Hepatocyte (in vitro differentiated cells): Measurements from ENCODE around the gene C22orf23. TPM values are rescaled to one million over a fixed set of nuclear protein-coding genes. Genes with fewer than 3 reads are reported as not detected.

ENCODE experiments used
- DNase-seq: peaks from one replicate; pipeline ENCODE4 v3.0.0-alpha.2; 2016; ENCODE audit warnings: low spot score
- H2AFZ ChIP-seq: fragments of 200-600 bp; sonication (generic); 2 replicates; pipeline ENCODE4 v1.6.0; 2016; ENCODE audit warnings: antibody characterized with exemption, mild to moderate bottlenecking
- H3K27ac ChIP-seq: fragments of 200-600 bp; sonication (generic); 2 replicates; pipeline ENCODE4 v1.5.1; 2016; ENCODE audit warnings: mild to moderate bottlenecking
- H3K27me3 ChIP-seq: fragments of 200-600 bp; sonication (generic); 2 replicates; pipeline ENCODE4 v1.6.1; 2016
- H3K36me3 ChIP-seq: fragments of 200-600 bp; sonication (generic); replicated peaks from 2 replicates; pipeline ENCODE4 v1.5.1; 2016; ENCODE audit warnings: low read depth; ENCODE audit not compliant: insufficient read depth
- H3K4me1 ChIP-seq: fragments of 200-600 bp; sonication (generic); 2 replicates; pipeline ENCODE4 v1.5.1; 2016; ENCODE audit warnings: mild to moderate bottlenecking, moderate library complexity; ENCODE audit not compliant: insufficient read depth
- H3K4me2 ChIP-seq: fragments of 200-600 bp; sonication (generic); 2 replicates; pipeline ENCODE4 v1.6.0; 2016
- H3K4me3 ChIP-seq: fragments of 200-600 bp; sonication (generic); 2 replicates; pipeline ENCODE4 v1.5.1; 2016; ENCODE audit warnings: mild to moderate bottlenecking
- H3K79me2 ChIP-seq: fragments of 200-600 bp; sonication (generic); 2 replicates; pipeline ENCODE4 v1.6.0; 2017; ENCODE audit warnings: mild to moderate bottlenecking
- H3K9me2 ChIP-seq: fragments of 200-600 bp; sonication (generic); replicated peaks from 2 replicates; pipeline ENCODE4 v1.6.0; 2017; ENCODE audit warnings: mild to moderate bottlenecking; ENCODE audit not compliant: insufficient read depth
- H3K9me3 ChIP-seq: fragments of 200-600 bp; sonication (generic); 2 replicates; pipeline ENCODE4 v1.5.1; 2016; ENCODE audit warnings: low read depth, mild to moderate bottlenecking
- H4K20me1 ChIP-seq: fragments of 200-600 bp; sonication (generic); 2 replicates; pipeline ENCODE4 v1.6.0; 2016; ENCODE audit warnings: mild to moderate bottlenecking; ENCODE audit not compliant: insufficient read depth, poor library complexity, severe bottlenecking
- EZH2 ChIP-seq: fragments of 200-600 bp; sonication (generic); IDR thresholded peaks from 2 replicates; pipeline ENCODE4 v1.6.1; 2016; ENCODE audit warnings: antibody characterized with exemption, mild to moderate bottlenecking, borderline replicate concordance
- EZH2phosphoT487 ChIP-seq: fragments of 200-600 bp; sonication (generic); IDR thresholded peaks from one replicate; pipeline ENCODE4 v1.6.1; 2018; ENCODE audit warnings: antibody characterized with exemption, mild to moderate bottlenecking, low read depth, moderate library complexity; ENCODE audit not compliant: unreplicated experiment, severe bottlenecking
- WGBS: methylation state at CpG from one replicate; pipeline ENCODE4 v1.1.6; 2016; ENCODE audit warnings: low lambda C conversion rate; ENCODE audit errors: missing lambda C conversion rate; 5-methylcytosine and 5-hydroxymethylcytosine counted together
- polyA plus RNA-seq: library from polyadenylated mRNA; unstranded; fragments of >200 nt; fragmentation: Nextera tagmentation; extraction: Ambion mirVana; gene quantifications from 2 replicates; pipeline ENCODE4 v1.2.1, GENCODE V29; 2016
- total RNA-seq: library from RNA; depleted of rRNA; stranded (reverse); fragments of >200 nt; gene quantifications from 2 replicates; pipeline ENCODE4 v1.2.3, GENCODE V29; 2014
- TF ChIP-seq, protein P1 (sequence below): fragments of 200-600 bp; sonication (generic); IDR thresholded peaks from 2 replicates; pipeline ENCODE4 v1.5.1; 2016; ENCODE audit warnings: antibody characterized with exemption, mild to moderate bottlenecking; ENCODE audit not compliant: poor library complexity

Gene C22orf23
- total and polyA plus RNA-seq, 2 experiments from 2014 or later, result 0.29 to 0.30 TPM

DNA sequence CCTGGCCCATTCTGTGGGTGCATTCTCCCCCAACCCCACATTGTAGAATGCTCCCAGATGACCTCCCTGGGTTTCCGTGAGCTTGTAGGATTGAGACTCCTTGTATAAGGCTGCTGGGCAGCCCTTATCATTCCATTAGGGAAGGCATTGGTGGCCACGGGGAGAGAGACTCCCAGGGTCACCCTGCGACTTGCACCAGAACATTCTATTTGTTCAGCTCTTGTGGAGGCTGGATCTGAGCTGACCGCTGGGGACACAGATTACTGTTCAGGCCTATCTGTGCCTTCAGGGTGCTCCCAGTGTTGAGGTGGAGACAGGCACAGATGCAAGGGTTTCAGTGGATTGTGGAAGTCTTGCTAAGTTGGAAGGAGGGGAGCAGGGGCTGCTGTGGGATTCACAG, 29.5 kb downstream of the C22orf23 start:
- Histone ChIP-seq H3K27me3 (no peaks in the 10 kb centered on the region), H3K4me2 (no peak overlapping the region), H2AFZ (no peak overlapping the region), H3K27ac (no peak overlapping the region), H4K20me1 (no peaks in the 10 kb centered on the region), H3K9me3 (no peaks in the 10 kb centered on the region), H3K4me1 (no peaks in the 10 kb centered on the region), H3K79me2 (no peaks in the 10 kb centered on the region), H3K9me2 (no peaks in the 10 kb centered on the region), H3K36me3 (no peaks in the 10 kb centered on the region), H3K4me3 (no peak overlapping the region)
- DNase-seq, result no peak
- TF ChIP-seq EZH2 (no peak), EZH2phosphoT487 (no peak)
- TF ChIP-seq, protein P1, sequence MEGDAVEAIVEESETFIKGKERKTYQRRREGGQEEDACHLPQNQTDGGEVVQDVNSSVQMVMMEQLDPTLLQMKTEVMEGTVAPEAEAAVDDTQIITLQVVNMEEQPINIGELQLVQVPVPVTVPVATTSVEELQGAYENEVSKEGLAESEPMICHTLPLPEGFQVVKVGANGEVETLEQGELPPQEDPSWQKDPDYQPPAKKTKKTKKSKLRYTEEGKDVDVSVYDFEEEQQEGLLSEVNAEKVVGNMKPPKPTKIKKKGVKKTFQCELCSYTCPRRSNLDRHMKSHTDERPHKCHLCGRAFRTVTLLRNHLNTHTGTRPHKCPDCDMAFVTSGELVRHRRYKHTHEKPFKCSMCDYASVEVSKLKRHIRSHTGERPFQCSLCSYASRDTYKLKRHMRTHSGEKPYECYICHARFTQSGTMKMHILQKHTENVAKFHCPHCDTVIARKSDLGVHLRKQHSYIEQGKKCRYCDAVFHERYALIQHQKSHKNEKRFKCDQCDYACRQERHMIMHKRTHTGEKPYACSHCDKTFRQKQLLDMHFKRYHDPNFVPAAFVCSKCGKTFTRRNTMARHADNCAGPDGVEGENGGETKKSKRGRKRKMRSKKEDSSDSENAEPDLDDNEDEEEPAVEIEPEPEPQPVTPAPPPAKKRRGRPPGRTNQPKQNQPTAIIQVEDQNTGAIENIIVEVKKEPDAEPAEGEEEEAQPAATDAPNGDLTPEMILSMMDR, result no peak
- 77% methylated on average over 4 of the region's 4 CpGs for WGBS

DNA sequence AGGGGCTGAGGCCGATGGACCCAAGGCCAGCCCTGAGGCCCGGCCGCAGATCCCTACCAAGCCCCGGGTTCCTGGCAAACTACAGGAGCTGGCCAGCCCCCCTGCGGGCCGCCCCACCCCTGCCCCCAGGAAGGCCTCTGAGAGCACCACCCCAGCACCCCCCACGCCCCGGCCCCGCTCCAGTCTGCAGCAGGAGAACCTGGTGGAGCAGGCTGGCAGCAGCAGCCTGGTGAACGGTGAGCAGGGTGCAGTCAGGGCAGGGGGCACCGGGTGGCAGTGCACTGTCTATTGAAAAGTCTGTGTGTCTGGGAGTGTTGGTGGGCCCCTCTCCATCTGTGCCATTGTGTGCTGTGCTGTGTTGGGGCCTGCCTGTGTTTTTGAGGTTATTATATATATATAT, 31.2 kb downstream of the C22orf23 start:
- H3K36me3 ChIP-seq, result no peaks in the 10 kb centered on the region
- no peak overlapping the region for H3K4me2 ChIP-seq
- H2AFZ ChIP-seq, result no peak overlapping the region
- H3K9me2 ChIP-seq, result no peaks in the 10 kb centered on the region
- H3K4me1 ChIP-seq, result no peaks in the 10 kb centered on the region
- 98% methylated on average over 6 of the region's 11 CpGs for WGBS
- no peaks in the 10 kb centered on the region for H3K9me3 ChIP-seq
- no peak overlapping the region for H3K27ac ChIP-seq
- no peaks in the 10 kb centered on the region for H4K20me1 ChIP-seq
- no peaks in the 10 kb centered on the region for H3K79me2 ChIP-seq
- no peak for DNase-seq
- TF ChIP-seq EZH2phosphoT487, result no peak
- TF ChIP-seq, protein P1, result no peak
- no peak for TF ChIP-seq EZH2
- H3K4me3 ChIP-seq, result no peak overlapping the region
- H3K27me3 ChIP-seq, result no peaks in the 10 kb centered on the region

GRCh38 chr22:37920126-37920525, 33.3 kb downstream of the C22orf23 start:
- Histone ChIP-seq H3K4me2 (no peak overlapping the region), H4K20me1 (no peaks in the 10 kb centered on the region), H3K9me2 (no peaks in the 10 kb centered on the region), H3K79me2 (no peaks in the 10 kb centered on the region), H3K36me3 (no peaks in the 10 kb centered on the region), H3K4me3 (no peak overlapping the region), H2AFZ (no peak overlapping the region), H3K4me1 (no peaks in the 10 kb centered on the region), H3K27ac (no peak overlapping the region), H3K9me3 (no peaks in the 10 kb centered on the region), H3K27me3 (no peaks in the 10 kb centered on the region)
- 97% methylated on average over 5 of the region's 5 CpGs for WGBS
- DNase-seq, result no peak
- no peak for TF ChIP-seq EZH2phosphoT487
- TF ChIP-seq, protein P1, result no peak
- TF ChIP-seq EZH2, result no peak
